IMR-90 (cell line): ENCODE results near the gene MYO10.

Source experiments
- CEBPB ChIP-seq: IDR thresholded peaks from 2 replicates; pipeline ENCODE4 v1.6.1; 2012; ENCODE audit warnings: low read depth, low read length, improper control_type of control experiment
- MAZ ChIP-seq: IDR thresholded peaks from 2 replicates; pipeline ENCODE4 v1.6.1; 2012; ENCODE audit warnings: low read depth, mild to moderate bottlenecking, low read length, improper control_type of control experiment, moderate library complexity, borderline replicate concordance
- TF ChIP-seq, protein P1 (sequence below): conservative IDR thresholded peaks from 2 replicates; pipeline ENCODE4 v1.5.1; 2012; ENCODE audit warnings: mild to moderate bottlenecking, low read depth, low read length, improper control_type of control experiment

DNA sequence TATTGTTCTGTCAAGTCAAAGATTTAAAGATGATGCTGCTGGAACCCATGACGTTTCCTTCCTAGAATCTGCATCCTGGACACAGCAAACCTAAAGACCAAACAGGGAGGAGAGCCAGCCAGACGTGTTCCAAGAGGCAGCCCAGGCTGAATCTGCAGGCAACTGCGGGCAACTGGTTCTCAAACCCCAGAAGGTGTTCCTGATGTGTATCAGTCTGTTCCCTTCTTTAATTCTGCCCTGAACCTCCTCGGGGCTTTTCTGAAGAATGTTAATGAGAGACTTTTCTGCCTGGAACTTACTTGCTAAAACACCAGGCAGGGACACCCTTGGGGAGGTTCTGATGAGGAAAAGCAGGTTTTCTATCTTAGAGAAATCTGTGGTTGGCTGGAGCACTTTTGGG lies 186.5 kb downstream of the MYO10 start:
- TF ChIP-seq, protein P1, sequence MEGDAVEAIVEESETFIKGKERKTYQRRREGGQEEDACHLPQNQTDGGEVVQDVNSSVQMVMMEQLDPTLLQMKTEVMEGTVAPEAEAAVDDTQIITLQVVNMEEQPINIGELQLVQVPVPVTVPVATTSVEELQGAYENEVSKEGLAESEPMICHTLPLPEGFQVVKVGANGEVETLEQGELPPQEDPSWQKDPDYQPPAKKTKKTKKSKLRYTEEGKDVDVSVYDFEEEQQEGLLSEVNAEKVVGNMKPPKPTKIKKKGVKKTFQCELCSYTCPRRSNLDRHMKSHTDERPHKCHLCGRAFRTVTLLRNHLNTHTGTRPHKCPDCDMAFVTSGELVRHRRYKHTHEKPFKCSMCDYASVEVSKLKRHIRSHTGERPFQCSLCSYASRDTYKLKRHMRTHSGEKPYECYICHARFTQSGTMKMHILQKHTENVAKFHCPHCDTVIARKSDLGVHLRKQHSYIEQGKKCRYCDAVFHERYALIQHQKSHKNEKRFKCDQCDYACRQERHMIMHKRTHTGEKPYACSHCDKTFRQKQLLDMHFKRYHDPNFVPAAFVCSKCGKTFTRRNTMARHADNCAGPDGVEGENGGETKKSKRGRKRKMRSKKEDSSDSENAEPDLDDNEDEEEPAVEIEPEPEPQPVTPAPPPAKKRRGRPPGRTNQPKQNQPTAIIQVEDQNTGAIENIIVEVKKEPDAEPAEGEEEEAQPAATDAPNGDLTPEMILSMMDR = no peak
- TF ChIP-seq CEBPB (no peak), MAZ (no peak)
